SIG-M5 treated with dmso at 0.1 percent for 504 hours (cell line): ENCODE results near the gene RASA4.
"Not testable (repeated sequence)": the region's sequence is repeated elsewhere in the genome, so short reads cannot be mapped to it uniquely, and the experiment has no call there.

Source experiments
- DNase-seq: peaks from one replicate; lab custom pipeline; 2025; ENCODE audit not compliant: unreplicated experiment; lab: John Stamatoyannopoulos, UW

Gene RASA4

GRCh38 chr7:102609734-102610133 lies 6.8 kb downstream of the RASA4 start:
- DNase-seq, result not testable (repeated sequence)

- not testable (repeated sequence) for DNase-seq
These were observed 9.7 kb downstream of the RASA4 start for GRCh38 chr7:102606848-102607247.

GRCh38 chr7:102604431-102605145 lies 12.0 kb downstream of the RASA4 start:
- not testable (repeated sequence) for DNase-seq

DNA sequence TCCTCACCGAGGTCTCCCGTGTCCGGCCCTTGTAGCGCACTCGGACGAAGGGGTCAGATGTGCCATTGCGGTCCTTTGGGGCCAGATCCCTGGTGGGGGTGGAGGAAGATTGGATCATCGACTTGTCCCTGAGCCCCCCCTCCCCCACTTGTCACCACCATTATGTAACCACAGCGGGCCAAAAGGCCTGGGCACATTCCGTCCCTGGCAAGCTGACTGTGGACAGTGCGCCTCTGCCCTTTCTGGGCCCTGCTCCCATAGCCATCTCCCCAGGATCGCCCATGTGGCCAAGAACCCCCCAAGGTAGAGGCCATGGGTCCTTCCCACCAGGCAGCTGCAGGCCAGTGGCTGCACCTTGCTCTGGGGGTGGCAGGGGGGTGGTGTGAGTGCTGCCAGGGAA lies 14.2 kb downstream of the RASA4 start:
- DNase-seq, result not testable (repeated sequence)

DNA sequence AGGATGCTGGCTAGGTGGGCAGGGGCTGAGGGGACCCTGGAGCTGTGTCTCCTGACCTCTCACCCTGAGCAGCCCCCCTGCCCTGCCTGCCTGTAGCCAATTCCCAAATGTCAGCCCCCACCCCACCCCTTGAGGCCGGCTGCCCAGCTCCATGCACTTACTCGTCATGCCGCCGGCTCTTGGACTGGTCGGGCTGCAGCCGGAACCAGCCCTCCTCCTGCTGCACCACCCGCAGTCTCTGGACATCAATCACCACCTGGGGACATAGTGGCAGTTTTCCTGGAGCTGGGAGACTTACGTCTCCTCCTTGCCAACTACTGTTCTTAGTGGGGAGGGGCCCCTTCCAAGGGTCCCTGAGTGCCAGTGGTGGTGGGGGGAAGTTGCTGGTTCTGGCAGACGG lies 16.9 kb downstream of the RASA4 start:
- DNase-seq, result not testable (repeated sequence)

DNA sequence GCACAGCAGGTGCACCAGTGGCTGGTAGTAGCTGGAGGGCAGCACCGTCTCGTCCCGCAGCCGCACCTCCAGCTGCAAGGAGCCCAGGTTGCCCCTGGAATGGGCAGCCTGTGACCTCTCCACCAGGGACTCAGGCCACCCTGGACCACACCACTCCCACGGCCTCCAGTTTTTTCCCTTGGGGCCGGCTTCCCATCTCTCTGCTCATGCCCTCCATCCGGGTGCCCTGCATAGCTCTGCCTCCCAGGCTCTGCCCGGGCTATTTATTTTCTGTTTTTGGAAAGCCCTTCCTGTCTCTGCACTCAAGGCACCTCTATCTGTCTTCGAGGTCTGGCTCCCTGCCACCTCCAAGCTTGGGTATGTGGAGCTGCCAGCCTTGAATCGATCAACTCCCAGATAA lies 20.5 kb downstream of the RASA4 start:
- DNase-seq, result not testable (repeated sequence)

GRCh38 chr7:102593637-102594334 lies 22.8 kb downstream of the RASA4 start:
- not testable (repeated sequence) for DNase-seq

- not testable (repeated sequence) for DNase-seq
These were observed 24.0 kb downstream of the RASA4 start for GRCh38 chr7:102592477-102593019.

DNA sequence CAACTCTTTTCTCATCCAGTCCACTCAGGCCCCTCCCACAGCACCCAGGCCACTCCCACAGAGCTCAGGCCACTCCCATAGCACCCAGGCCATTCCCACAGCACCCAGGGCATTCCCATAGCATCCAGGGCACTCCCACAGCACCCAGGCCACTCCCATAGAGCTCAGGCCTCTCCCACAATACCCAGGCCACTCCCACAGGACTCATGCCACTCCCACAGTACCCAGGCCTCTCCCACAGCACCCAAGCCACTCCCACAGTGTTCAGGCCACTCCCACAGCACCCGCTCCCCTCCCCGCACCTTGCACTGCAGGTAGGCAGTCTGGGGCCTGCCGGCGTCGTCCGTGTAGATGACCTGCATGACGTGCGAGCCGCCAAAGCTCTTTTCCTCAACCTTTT lies 26.7 kb downstream of the RASA4 start:
- not testable (repeated sequence) for DNase-seq

DNA sequence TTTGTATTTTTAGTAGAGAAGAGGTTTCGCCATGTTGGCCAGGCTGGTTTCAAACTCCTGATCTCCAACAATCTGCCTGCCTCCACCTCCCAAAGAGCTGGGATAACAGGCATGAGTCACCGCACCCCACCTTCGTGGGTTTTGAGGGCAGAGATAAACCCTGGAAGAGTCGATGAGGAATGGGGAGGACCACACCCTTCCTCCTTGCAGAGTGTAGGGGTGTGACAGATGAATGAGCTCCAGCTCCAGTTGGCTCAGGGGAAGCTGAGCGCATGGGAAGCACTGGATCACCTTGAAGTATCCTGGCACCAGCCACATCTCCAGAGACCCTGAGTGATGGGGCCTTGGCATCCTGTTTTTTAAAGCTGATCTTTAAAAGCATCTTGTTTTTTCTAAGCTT lies 33.1 kb downstream of the RASA4 start:
- not testable (repeated sequence) for DNase-seq

DNA sequence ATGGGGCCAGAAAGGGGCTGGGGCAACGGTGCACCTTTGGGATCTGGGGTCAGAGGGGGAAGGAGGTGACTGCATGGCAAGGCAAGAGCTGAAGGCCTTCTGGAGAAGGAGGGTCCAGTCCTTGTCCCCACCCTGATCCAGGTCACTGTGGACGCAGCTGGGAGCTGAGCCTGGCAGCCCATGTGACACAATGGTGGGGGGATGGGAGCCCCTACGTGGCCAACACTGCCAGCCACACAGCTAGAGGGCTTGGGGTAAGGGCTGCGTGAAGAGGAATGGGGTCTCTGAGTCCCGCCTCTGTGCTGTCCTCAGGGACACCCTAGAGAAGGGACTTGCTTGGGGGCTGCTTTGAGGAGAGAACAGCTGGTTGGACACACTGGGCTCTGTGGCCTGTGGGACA lies 34.8 kb downstream of the RASA4 start:
- not testable (repeated sequence) for DNase-seq

- DNase-seq, result not testable (repeated sequence)
These were observed 38.1 kb downstream of the RASA4 start for GRCh38 chr7:102578486-102578885.

GRCh38 chr7:102577315-102578240 lies 39.0 kb downstream of the RASA4 start:
- DNase-seq, result not testable (repeated sequence)

GRCh38 chr7:102576363-102576762 lies 40.2 kb downstream of the RASA4 start:
- DNase-seq, result not testable (repeated sequence)

DNA sequence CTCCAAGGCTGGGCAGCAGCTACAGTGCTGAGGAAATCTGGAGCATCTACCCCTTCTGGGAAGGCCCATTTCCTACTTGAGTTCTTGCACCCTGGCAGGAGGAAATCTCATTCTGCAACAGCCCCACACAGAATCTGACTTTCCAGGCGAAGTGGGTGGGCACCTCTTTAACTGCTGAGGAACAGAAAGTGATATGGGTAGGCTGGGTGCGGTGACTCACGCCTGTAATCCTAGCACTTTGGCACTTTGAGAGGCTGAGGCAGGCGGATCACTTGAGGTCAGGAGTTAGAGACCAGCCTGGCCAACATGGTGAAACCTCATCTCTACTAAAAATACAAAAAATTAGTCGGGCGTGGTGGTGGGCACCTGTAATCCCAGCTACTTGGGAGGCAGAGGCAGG lies 41.9 kb downstream of the RASA4 start:
- not testable (repeated sequence) for DNase-seq

- not testable (repeated sequence) for DNase-seq
These were observed 44.0 kb downstream of the RASA4 start, which contains the start of gene POLR2J3 for GRCh38 chr7:102572261-102573239. TSS of gene POLR2J3 (minus strand) at chr7:102572583. CDS start at chr7:102572521, 62 bp downstream.

DNA sequence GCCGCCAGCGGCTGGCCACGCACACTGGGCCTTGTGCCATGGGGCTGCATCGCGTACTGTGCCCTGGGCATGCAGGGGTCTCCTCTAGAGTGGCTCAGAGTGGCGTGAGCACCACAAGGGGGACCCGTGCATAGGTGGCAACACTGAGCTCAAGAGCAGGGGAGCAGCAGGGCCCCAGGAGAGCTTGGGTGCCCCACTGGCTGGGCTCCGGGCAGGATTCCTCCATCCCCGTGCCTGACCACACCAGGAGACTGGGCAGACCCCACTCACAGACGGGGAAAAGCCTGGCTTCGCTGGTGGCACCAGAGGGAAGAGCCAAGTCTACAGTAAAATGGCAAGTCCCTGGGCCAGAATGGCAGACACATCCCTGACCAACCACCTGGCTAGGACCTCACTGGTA lies 47.9 kb downstream of the RASA4 start:
- not testable (repeated sequence) for DNase-seq

DNA sequence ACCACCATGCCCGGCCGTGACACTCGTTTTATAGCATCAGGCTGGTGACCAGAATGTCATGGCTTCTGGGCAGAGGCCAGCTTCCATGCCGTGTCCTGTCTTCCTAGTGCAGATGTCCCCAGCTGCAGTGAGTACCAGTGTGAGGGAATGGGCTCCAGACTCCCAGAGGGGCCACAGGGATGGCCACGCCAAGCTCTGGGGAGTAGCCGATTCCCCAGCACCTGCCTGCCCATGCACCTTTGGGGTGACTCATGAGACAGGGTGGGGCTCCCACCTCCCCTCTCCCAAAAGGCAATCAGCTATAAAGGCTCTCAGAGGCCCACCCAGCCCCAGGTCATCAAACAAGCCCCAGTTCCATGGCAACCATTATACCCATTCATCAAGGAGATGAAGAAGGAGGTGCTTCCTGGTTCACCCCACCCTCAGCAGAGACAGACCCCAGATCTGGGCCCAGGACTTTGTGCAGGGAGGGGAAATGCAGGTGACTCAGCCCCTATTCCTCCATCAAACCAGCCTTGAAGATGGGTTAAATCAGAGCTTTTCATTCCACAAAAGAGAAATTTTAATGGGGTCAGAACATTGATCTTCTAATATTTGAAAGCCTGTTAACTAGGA lies 65.6 kb downstream of the RASA4 start, which contains the start of gene SPDYE2:
SPDYE2 (plus strand) TSS at position 419 of the 615 bp plus-strand sequence. CDS start 2,030 bp downstream, outside the sequence.
- not testable (repeated sequence) for DNase-seq

DNA sequence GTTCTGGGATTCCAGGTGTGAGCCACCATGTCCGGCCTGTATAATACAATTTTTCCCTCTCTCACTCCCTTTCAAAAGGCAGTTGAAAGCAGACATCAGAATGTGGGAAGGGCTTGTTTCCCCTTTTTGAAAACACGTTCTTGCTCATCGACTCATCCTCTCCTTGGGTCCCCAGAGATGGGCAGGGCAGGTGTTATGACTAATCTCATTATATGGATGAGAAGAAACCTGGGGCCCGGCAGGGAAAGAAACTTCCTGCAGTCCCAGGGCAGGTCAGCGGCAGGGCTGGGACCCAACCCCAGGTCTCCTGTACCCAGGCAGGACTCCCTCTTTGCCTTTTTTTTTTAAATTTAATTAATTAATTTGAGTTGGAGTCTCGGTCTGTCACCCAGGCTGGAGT lies 70.2 kb downstream of the RASA4 start:
- DNase-seq, result not testable (repeated sequence)
